ENCODE data around the gene DCAF15.

- TF ChIP-seq CTCF (IDR thresholded peaks at IDR 0.05) (no peak), POLR2A (IDR thresholded peaks at IDR 0.05) (no peak)
Observed at GRCh38 chr19:13930402-13930801, 21.9 kb upstream of the DCAF15 start.

All from gastroesophageal sphincter (tissue), 3 donors.